Measurements from ENCODE around the gene DNAAF3. TPM values are rescaled to one million over a fixed set of nuclear protein-coding genes. Genes with fewer than 3 reads are reported as not detected.

The DNAAF3 gene
- total and polyA plus RNA-seq, 9 donors = 0.16 to 34.8 (median 1.0) TPM; not detected in 2

GRCh38 chr19:55118401-55118991 lies 47.9 kb downstream of the DNAAF3 start:
- intact Hi-C loops (cut with DNase I) = loop anchor here in 2 of 4 donors (5.0 to 10.0 kb wide), 3 partner anchors 139 to 556 kb away; partner anchors contain the start of genes EPN1 (in 1 of the 2) and PPP6R1 (in 1 of the 2)
- TF ChIP-seq POLR2A (IDR thresholded peaks at IDR 0.05) (no peak), EP300 (IDR thresholded peaks at IDR 0.05) (no peak), CTCF (IDR thresholded peaks at IDR 0.05) (no peak)
- WGBS, 3 donors = 13 to 28% (median 23%) methylated on average over 18 to 22 of the region's 22 CpGs
- Histone ChIP-seq H3K4me3 (peak overlapping the region; percentile 55), H3K4me1 (ENCODE audit: insufficient read depth) (peaks cover 14% of the 10 kb centered on the region), H3K27ac (peak overlapping the region; percentile 65 to 76), H3K36me3 (no peaks in the 10 kb centered on the region), H3K27me3 (no peaks in the 10 kb centered on the region), H3K9me3 (no peaks in the 10 kb centered on the region)
- DNase-seq = peak; percentile 38 to 64 (median 59)

- Histone ChIP-seq H3K9me3 (no peaks in the 10 kb centered on the region), H3K27ac (peak overlapping the region; percentile 65 to 76), H3K27me3 (no peaks in the 10 kb centered on the region), H3K4me3 (peak overlapping the region; percentile 61), H3K4me1 (ENCODE audit: insufficient read depth) (peaks cover 17% of the 10 kb centered on the region), H3K36me3 (no peaks in the 10 kb centered on the region)
- WGBS, 3 donors = 1% methylated on average over 34 to 44 of the region's 44 CpGs
- TF ChIP-seq EP300 (IDR thresholded peaks at IDR 0.05) (peak; percentile 67), POLR2A (IDR thresholded peaks at IDR 0.05) (no peak), CTCF (IDR thresholded peaks at IDR 0.05) (peak in 1 of 3 donors; percentile 28)
- intact Hi-C loops (cut with DNase I) = loop anchor here in 2 of 4 donors (5.0 to 10.0 kb wide), 3 partner anchors 139 to 557 kb away; partner anchors contain the start of genes EPN1 (in 1 of the 2) and PPP6R1 (in 1 of the 2)
- peak; percentile 97 to 99 (median 99) for DNase-seq
Observed at GRCh38 chr19:55117663-55118391, 48.6 kb downstream of the DNAAF3 start.

GRCh38 chr19:55116859-55117662 lies 49.4 kb downstream of the DNAAF3 start, which contains the start of gene PPP1R12C:
Gene PPP1R12C, minus strand, starts transcription at chr19:55117637. Its CDS starts 94 bp downstream, at chr19:55117543.
- Histone ChIP-seq H3K4me3 (peak within 1 kb of the TSS; percentile 61), H3K36me3 (no peaks in the 10 kb centered on the region), H3K27me3 (no peaks in the 10 kb centered on the region), H3K9me3 (no peaks in the 10 kb centered on the region), H3K4me1 (ENCODE audit: insufficient read depth) (peaks cover 21% of the 10 kb centered on the region), H3K27ac (peak within 1 kb of the TSS; percentile 76 to 81)
- TF ChIP-seq CTCF (IDR thresholded peaks at IDR 0.05) (no peak), EP300 (IDR thresholded peaks at IDR 0.05) (no peak), POLR2A (IDR thresholded peaks at IDR 0.05) (no peak)
- peak; percentile 40 to 72 (median 62) for DNase-seq
- intact Hi-C loops (cut with DNase I) = loop anchor here in 2 of 4 donors (5.0 to 10.0 kb wide), 3 partner anchors 140 to 558 kb away; partner anchors contain the start of genes EPN1 (in 1 of the 2) and PPP6R1 (in 1 of the 2)
- WGBS, 3 donors = 0 to 1% (median 0%) methylated on average over 32 to 97 of the region's 97 CpGs
